HG02885 (cell line): ENCODE results near the gene IL1RN.
"Not testable (repeated sequence)": the region's sequence is repeated elsewhere in the genome, so short reads cannot be mapped to it uniquely, and the experiment has no call there.

Experiments
- ATAC-seq: cut with Tn5 transposase; IDR thresholded peaks from one replicate; pipeline ENCODE4 v1.9.1; 2021; ENCODE audit warnings: mild to moderate bottlenecking; ENCODE audit not compliant: unreplicated experiment, poor library complexity

IL1RN gene

DNA sequence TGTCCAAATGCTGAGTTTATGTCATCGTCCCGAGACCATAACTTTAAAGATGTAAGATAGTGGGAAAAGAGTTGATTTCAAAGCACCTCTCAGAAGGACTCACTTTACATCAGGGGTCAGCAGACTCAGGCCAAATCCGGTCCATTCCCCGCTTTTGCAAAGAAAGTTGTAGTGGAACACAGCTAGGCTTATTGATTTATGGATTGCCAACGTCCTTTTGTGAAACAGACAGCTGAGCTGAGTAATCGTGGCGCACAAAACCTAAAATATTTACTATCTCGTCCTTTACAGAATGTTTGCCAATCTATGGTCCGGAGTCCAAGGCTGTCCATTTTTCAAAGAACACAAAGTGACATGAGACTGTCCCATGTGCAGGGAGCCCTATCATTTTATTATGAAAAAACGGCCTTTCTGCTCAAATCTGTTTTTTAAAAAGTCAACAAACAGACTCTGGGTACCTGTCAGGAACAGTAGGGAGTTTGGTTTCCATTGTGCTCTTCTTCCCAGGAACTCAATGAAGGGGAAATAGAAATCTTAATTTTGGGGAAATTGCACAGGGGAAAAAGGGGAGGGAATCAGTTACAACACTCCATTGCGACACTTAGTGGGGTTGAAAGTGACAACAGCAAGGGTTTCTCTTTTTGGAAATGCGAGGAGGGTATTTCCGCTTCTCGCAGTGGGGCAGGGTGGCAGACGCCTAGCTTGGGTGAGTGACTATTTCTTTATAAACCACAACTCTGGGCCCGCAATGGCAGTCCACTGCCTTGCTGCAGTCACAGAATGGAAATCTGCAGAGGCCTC lies at the start of gene IL1RN:
Gene IL1RN, plus strand, starts transcription at position 754 of the 801 bp plus-strand sequence. Its CDS starts 27 bp downstream, at position 781.
- no peak for ATAC-seq

DNA sequence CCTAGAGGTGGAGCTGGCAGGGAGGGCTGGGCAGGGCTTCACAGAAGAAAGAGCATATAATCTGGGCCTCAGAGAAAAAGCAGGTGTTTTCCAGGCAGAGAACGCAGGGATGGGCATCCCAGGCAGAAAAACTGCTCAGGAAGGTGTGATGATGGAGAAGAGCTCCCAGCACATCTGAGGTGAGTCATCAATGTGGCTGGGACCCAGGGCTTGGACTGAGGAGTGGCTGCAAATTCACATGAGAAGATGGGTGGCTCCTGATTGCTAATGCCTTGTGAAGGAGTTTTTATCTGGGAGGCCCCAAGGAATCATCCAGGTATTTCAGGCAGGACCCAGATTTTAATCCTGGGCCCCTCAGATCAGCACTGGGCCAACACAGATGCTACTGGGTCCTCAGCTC lies 49.5 kb upstream of the IL1RN start:
- no peak for ATAC-seq

DNA sequence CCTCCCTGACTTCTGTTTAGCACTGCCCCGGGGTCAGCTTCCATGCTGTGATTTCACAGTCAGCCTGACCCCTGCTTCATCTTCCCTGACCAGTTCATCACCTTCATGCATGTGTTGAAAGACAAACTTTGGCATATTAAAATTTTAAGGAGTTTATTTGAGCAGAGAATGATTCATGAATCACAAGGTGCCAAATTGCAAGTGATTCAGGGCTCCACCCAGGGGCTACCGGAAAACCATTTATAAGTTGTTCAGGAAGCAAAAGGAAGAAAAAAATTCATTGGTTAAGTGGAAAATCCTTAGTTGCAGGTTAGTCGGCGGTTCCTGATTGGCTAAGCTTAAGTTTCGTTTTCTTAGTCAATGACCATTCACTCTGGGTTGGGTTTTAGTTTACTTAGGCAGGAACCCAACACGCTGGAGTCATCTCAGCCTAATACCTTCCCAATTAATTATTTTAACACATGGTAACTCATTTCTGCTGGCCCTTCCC lies 49.0 kb upstream of the IL1RN start:
- ATAC-seq: no peak

DNA sequence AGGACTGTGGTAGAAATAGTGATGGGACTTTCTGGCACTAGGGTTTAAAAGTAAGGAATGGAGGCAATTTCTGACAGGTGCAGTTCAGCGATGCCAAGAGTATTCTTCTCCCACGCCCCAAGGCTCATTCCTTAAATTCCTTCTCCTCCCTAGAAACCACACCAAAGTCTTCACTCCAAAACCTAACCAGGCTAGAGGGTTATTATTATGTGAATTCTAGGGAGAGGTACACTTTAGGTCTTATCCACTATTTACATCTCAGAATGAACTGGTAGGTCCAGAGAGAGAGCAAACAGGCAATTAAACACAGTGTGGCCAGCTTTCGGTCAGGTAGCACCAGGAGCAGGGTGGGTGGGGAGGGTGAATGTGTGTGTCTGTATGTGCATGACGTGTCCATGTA lies 48.3 kb upstream of the IL1RN start:
- ATAC-seq: no peak

DNA sequence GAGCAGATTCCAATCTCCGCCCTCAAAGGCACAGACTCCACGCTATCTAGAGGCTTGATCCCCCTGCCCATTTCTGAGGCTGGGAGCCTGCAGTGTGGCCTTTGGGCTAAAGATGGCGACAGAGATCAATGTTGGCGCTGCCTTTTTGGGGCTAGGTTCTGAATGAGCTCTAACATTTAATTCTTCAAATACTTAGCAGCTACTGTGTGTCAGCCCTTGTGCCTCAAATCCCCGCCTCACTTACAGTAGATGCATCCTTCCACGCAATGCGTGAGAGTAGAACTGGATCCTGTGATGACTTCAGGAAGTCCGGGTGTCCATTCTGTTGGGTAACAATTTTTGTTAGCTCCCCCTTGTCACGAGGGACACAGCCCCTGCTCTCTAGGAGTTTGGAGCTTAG lies 47.3 kb upstream of the IL1RN start:
- ATAC-seq: peak; percentile 51

- ATAC-seq: no peak
Observed at GRCh38 chr2:113081488-113082210, 45.7 kb upstream of the IL1RN start.

- ATAC-seq: no peak
Observed at GRCh38 chr2:113083296-113083695, 44.1 kb upstream of the IL1RN start.

DNA sequence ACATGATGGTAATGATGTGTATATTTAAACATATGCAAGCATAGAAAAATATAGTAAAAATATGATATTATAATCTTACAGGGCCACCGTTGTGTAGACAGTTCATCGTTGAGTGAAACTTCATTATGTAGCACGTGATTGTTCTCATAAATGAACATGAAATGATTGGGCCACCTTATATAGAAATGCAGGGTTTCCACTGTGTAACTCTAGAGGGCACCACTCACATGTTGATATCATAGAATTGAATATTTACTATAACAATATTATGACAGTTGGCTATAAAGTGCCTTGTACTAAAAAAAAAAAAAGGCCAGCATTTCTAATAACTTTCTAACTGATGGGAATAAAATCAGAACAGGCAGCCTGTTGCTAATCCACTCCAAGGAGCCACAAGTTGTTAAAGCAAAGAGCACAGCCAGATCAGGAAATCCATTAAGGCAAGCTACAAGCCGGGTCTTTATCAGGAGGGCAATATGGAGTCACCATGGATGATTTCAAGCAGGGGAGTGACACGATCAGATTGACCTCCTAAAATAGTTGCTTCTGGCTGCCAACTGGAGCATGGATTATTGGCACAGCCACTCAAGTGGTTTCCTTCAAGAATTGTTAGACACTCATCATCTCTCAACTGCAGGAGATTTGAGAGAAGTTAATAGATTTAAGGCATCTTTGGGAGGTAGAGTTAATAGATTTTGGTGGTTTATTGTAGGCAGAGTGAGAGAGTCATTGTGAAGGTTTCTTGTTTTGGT lies 43.0 kb upstream of the IL1RN start:
- no peak for ATAC-seq

- no peak for ATAC-seq
Observed at GRCh38 chr2:113085542-113085941, 41.9 kb upstream of the IL1RN start.

DNA sequence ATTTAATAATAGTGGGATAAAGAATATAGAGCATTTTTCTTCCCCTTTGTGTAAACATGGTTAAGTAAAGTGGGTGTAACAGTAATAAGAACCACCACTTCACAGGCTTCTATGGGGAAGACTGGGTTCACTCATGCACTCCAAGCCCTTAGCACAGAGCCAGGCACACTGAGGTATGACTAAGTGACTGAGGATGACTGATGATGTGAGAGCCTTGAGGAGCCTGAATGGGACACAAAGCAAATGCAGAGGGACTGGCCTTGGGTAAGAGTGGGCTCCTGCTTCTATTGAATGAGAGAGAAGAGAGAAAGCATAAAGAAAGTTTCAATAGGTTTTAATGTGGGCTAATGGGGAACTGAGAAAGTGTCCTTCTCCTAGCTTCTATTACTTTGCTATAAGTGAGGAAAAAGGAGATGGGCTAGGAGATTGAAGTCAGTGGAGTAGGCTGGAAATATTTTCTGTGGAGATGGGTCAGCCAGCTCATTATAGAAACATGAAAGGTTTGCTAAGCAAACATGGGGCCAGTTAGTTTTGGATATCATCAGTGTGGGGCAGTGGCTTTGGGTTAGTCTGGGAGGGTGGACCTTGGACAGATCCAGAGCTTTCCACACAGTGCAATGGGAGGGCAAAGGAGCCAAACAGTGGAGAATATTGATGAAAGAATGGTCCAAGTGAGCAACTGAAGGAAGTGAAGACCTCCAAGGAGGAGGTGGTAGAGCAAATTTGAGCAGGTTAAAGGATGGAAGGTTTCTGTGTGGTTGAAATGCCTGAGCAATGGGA lies 39.0 kb upstream of the IL1RN start:
- no peak for ATAC-seq

DNA sequence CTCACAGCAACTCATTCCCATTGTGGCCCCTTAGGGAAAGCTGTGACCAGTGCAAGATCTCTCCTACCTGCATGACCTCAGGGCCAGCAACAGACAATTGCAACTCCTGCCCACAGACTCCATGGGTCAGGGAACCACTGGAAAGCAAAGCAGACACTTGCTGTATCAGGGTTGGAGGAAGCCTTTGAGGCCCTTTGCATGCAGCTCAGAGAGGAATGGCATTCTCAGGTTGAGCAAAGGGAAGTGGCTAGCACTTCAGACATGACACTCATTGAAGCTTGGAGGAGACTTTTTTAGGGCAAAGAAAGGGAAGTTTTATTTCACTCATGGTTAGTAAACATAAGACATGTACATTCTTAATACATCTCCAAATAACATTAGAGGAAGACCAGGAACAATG lies 37.5 kb upstream of the IL1RN start:
- no peak for ATAC-seq

- ATAC-seq: no peak
Observed at GRCh38 chr2:113091231-113091896, 36.0 kb upstream of the IL1RN start.

DNA sequence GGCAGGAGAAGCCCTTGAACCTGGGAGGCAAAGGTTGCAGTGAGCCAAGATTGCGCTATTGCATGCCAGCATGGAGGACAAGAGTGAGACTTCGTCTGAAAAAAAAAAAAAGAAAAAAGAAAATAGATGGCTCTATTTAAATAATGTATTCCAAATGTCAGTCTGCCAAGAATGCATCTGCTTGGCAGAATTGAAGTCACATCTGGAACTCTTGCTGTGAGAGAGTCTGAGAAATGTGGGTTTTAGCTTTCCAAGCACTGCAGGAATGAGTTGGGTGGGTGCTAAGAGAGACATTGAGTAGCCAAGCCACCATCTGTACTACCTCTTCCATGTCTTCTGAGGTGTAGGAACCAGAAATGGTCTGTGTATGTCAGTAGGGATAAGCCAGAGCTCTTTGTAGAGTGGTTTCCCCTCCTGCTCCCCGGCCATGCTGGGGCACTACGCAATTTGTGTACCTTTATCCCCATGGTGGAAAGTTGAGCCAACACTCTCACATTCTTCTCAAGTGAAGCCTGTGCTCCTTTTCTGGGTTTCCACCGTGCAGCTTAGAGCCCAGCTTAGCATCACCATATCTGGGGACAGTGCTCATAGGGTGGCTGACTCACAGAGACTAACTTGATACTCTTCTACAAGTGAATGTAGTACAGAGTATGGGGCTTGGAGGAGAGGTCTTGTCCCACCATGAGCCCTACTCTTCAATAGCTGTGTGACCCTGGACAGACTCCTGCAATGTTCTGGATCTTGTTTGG lies 34.4 kb upstream of the IL1RN start:
- ATAC-seq: no peak

DNA sequence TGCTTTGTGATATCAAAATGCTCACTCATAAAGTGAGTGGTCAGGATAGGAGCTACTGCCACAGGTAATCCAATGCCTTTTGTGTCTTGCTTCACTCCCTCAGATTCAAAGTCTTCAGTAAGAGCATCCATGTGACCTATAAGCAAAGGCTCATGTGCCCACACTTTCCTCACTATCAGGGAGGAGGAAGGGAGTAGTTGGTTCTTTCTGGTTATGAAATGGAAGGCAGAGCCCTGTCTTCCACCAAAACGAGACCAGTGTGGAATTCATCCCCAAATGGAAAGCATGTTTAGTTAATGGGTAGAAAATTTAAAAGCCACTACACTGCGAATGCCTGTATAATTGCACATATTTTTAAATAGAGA lies 33.8 kb upstream of the IL1RN start:
- ATAC-seq: no peak

DNA sequence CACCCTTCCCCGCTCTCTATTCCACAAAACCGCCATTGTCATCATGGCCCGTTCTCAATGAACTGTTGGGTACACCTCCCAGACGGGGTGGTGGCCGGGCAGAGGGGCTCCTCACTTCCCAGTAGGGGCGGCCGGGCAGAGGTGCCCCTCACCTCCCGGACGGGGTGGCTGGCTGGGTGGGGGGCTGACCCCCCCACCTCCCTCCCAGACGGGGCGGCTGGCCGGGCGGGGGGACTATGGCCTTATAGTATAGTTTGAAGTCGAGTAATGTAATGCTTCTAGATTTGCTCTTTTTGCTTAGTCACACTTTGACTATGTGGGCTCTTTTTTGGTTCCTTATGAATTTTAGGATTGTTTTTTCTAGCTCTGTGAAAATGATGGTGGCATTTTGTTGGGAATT lies 31.1 kb upstream of the IL1RN start:
- ATAC-seq: not testable (repeated sequence)

- ATAC-seq: not testable (repeated sequence)
Observed at GRCh38 chr2:113096842-113097618, 30.4 kb upstream of the IL1RN start.

DNA sequence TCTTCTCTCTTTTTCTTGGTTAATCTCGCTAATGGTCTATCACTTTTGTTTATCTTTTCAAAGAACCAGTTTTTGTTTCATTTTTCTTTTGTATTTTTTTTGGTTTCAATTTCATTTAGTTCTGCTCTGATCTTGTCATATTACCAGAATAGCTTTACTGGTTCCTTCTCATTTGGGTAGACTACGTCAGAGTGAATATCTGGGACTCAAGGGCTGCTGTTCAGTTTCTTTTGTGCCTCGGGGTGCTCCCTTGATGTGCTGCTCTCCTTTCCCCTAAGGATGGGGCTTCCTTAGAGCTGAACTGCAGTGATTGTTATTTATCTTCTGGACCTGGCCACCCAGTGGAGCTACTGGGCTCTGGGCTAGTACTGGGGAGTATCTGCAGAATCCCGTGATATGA lies 29.4 kb upstream of the IL1RN start:
- ATAC-seq: peak; percentile 43

DNA sequence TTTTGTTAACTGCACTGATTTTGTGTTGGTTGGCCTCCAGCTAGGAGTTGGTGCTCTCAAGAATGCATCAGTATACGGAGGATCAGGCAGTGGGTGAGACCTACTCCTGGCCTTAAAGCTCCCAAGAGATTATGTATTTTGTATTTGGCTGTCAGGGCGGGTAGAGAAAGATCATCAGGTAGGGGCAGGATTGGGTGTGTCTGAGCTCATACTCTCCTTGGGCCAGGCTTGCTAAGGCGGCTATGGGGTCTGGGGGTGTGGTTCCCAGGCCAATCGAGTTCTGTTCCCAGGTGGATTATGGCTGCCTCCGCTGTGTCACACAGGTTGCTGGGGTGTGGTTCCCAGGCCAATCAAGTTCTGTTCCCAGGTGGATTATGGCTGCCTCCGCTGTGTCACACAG lies 28.9 kb upstream of the IL1RN start:
- no peak for ATAC-seq
